Ishikawa (cell line): ENCODE measurements around the gene RHOU.

Source experiments
- CEBPB ChIP-seq: IDR thresholded peaks from 2 replicates; pipeline ENCODE4 v1.6.1; 2012
- CREB1 ChIP-seq: IDR thresholded peaks from 2 replicates; pipeline ENCODE4 v1.6.1; 2012; ENCODE audit warnings: low read depth
- EGR1 ChIP-seq: IDR thresholded peaks from 2 replicates; pipeline ENCODE4 v1.6.1; 2012
- EP300 ChIP-seq: IDR thresholded peaks from 2 replicates; pipeline ENCODE4 v1.6.1; 2012; ENCODE audit warnings: borderline replicate concordance
- FOXM1 ChIP-seq: IDR thresholded peaks from 2 replicates; pipeline ENCODE4 v1.6.1; 2012; ENCODE audit warnings: low read depth, borderline replicate concordance
- RAD21 ChIP-seq: IDR thresholded peaks from 2 replicates; pipeline ENCODE4 v1.6.1; 2012; ENCODE audit warnings: low read depth
- TAF1 ChIP-seq: IDR thresholded peaks from 2 replicates; pipeline ENCODE4 v1.6.1; 2012; ENCODE audit warnings: low read depth, mild to moderate bottlenecking
- TCF12 ChIP-seq: IDR thresholded peaks from 2 replicates; pipeline ENCODE4 v1.6.1; 2012; ENCODE audit warnings: low read depth
- TEAD4 ChIP-seq: IDR thresholded peaks from 2 replicates; pipeline ENCODE4 v1.6.1; 2012
- YY1 ChIP-seq: IDR thresholded peaks from 2 replicates; pipeline ENCODE4 v1.6.1; 2012; ENCODE audit warnings: low read depth
- TF ChIP-seq, protein P1 (sequence below): IDR thresholded peaks from 2 replicates; pipeline ENCODE4 v1.6.1; 2012; ENCODE audit warnings: low read depth, mild to moderate bottlenecking
- TF ChIP-seq, protein P2 (sequence below): IDR thresholded peaks from 2 replicates; pipeline ENCODE4 v1.6.1; 2012
- TF ChIP-seq, protein P3 (sequence below): IDR thresholded peaks from 2 replicates; pipeline ENCODE4 v1.6.1; 2012

DNA sequence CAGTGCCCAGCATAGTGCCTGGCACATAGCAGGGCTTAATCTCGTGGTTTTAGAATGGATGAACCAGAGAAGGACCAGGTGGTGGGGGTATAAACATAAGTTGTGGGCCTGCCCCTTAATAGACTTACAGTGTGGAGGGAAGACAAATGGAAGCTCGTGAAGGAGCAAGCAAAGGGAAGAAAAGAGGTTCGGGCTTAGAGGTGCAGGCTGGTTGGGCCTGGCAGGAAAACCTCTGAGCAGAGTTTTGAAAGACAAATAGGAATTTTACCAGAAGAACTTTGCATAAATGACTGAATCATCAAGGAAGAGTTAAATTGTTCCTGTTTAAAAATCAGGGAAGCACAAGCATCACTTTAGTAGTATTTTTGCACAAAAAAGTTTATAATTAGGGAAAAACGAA, 4.5 kb downstream of the RHOU start:
- TF ChIP-seq CEBPB (no peak), RAD21 (no peak), FOXM1 (no peak), YY1 (no peak), TAF1 (no peak), CREB1 (no peak), EGR1 (no peak), TCF12 (no peak), EP300 (no peak), TEAD4 (no peak)
- TF ChIP-seq, protein P1, sequence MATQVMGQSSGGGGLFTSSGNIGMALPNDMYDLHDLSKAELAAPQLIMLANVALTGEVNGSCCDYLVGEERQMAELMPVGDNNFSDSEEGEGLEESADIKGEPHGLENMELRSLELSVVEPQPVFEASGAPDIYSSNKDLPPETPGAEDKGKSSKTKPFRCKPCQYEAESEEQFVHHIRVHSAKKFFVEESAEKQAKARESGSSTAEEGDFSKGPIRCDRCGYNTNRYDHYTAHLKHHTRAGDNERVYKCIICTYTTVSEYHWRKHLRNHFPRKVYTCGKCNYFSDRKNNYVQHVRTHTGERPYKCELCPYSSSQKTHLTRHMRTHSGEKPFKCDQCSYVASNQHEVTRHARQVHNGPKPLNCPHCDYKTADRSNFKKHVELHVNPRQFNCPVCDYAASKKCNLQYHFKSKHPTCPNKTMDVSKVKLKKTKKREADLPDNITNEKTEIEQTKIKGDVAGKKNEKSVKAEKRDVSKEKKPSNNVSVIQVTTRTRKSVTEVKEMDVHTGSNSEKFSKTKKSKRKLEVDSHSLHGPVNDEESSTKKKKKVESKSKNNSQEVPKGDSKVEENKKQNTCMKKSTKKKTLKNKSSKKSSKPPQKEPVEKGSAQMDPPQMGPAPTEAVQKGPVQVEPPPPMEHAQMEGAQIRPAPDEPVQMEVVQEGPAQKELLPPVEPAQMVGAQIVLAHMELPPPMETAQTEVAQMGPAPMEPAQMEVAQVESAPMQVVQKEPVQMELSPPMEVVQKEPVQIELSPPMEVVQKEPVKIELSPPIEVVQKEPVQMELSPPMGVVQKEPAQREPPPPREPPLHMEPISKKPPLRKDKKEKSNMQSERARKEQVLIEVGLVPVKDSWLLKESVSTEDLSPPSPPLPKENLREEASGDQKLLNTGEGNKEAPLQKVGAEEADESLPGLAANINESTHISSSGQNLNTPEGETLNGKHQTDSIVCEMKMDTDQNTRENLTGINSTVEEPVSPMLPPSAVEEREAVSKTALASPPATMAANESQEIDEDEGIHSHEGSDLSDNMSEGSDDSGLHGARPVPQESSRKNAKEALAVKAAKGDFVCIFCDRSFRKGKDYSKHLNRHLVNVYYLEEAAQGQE, result no peak
- TF ChIP-seq, protein P2, sequence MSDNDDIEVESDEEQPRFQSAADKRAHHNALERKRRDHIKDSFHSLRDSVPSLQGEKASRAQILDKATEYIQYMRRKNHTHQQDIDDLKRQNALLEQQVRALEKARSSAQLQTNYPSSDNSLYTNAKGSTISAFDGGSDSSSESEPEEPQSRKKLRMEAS, result no peak
- TF ChIP-seq, protein P3, sequence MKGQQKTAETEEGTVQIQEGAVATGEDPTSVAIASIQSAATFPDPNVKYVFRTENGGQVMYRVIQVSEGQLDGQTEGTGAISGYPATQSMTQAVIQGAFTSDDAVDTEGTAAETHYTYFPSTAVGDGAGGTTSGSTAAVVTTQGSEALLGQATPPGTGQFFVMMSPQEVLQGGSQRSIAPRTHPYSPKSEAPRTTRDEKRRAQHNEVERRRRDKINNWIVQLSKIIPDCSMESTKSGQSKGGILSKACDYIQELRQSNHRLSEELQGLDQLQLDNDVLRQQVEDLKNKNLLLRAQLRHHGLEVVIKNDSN, result no peak
